NCI-H2171 (cell line): Measurements from ENCODE around the gene PYGO2.
"Not testable (repeated sequence)": the region's sequence is repeated elsewhere in the genome, so short reads cannot be mapped to it uniquely, and the experiment has no call there.

Source experiments
- DNase-seq: peaks from one replicate; lab custom pipeline; 2025; lab: John Stamatoyannopoulos, UW

PYGO2 gene

GRCh38 chr1:154999571-155000410 lies 38.2 kb upstream of the PYGO2 start:
- peak; percentile 63 for DNase-seq

GRCh38 chr1:154998818-154999570 lies 37.4 kb upstream of the PYGO2 start:
- DNase-seq, result peak; percentile 68

- no peak for DNase-seq
Observed at GRCh38 chr1:154998201-154998780, 36.7 kb upstream of the PYGO2 start.

DNA sequence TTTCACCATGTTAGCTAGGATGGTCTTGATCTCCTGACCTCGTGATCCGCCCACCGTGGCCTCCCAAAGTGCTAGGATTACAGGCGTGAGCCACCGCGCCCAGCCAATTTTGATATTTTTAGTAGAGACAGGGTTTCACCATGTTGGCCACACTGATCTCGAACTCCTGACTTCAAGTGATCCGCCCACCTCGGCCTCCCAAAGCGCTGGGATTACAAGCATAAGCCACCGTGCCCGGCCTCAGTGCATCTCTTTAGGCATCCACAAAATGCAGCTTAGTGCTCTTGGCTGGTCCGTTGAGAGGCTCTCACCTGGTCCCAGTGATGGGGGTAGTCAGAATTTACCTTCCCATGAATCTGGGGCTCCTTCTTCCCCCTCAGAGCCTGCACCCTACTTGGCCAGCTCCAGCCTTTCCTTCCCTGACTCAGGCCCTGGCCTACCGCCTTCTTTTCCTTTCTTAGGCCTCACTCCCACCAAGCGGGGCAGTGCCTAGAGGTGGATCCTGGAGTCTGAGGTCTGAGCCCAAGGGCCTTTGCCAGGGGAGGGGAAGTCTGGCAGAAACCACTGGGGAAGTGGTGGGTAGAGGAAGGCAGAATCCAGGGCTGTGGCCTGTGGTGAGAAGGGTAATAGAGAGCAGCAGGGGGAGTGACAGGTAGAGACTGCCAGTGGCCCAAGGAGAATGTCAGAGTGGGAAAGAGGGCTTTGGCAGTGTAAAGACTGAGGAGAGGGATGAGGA lies 35.6 kb upstream of the PYGO2 start:
- DNase-seq, result no peak

GRCh38 chr1:154995301-154995983 lies 33.9 kb upstream of the PYGO2 start:
- DNase-seq, result not testable (repeated sequence)

GRCh38 chr1:154994591-154994990 lies 33.0 kb upstream of the PYGO2 start:
- no peak for DNase-seq

- DNase-seq, result no peak
Observed at GRCh38 chr1:154994269-154994587, 32.6 kb upstream of the PYGO2 start.

DNA sequence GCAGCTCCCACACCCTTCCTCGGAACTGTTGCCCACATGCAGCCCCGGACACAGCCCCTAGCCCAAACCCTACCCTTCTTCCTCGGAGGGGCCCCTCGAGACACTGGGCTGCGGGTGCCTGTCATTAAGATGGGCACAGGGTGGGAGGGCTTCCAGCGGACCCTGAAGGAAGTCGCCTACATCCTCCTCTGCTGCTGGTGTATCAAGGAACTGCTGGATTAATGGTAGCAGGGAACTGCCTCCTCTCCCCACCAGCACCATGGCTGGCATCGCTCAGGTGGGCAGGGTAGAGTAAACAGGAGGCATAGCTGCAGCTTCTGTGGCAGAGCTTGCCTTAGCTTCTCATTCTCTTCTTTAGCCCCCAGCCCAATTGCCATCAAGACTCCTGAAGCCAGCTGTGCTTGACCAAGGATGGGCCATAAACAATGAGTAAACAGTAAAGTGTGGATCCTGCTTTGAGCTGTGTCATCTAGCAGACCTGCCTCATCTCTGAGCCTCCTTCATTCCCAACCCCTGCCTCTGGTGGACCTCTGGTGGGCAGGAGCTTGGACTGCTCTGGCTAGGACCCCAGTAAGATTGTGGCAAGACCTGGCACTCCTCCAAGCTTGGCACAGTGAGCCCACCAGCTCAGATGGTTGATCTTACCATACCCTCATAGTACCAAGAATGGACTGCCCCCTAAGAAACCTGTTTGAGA lies 32.1 kb upstream of the PYGO2 start, which contains the start of gene LENEP:
Gene LENEP (plus strand): TSS at position 15 of the 697 bp plus-strand sequence. CDS start 22 bp downstream, at position 37.
- no peak for DNase-seq

DNA sequence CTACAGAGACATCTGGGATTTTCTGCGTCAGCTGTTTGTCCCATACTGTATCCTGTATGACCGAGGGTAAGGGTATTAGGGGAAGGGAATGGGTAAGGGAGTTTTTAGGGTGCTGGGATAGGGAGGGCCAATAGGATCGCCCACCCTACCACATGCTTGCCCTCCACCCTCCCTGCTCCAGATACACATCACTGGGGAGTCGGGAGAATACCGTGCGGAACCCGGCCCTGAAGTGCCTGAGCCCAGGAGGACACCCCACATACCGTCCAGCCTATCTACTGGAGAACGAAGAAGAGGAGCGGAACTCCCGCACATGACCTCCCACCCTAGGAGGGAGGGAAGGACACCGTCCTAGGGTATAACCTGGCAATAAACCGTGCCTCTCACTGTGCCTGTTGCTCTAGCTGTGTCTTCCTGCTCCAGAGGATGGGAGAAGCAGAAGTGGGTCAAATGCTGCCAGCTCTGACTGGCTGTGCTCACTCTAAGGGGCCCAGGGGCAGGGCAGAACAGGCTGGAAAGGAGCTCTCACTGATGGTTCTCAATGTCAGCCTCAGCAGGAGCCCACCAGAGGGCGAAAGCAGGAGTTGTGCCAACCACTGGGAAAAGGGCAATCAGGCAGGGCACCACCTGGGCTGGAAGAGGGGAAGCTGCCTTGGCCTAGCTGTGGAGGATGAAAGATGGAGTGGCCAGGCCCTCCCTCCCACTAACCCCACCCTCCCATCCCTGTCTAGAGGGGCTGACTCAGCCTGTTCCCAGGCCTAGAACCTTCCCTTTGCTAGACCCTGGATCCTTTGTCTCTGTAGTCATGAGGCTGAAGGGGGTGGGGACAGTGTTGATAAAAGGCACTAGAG lies 31.4 kb upstream of the PYGO2 start:
- DNase-seq, result no peak

- DNase-seq, result no peak
Observed at GRCh38 chr1:154990276-154990675, 28.7 kb upstream of the PYGO2 start.

DNA sequence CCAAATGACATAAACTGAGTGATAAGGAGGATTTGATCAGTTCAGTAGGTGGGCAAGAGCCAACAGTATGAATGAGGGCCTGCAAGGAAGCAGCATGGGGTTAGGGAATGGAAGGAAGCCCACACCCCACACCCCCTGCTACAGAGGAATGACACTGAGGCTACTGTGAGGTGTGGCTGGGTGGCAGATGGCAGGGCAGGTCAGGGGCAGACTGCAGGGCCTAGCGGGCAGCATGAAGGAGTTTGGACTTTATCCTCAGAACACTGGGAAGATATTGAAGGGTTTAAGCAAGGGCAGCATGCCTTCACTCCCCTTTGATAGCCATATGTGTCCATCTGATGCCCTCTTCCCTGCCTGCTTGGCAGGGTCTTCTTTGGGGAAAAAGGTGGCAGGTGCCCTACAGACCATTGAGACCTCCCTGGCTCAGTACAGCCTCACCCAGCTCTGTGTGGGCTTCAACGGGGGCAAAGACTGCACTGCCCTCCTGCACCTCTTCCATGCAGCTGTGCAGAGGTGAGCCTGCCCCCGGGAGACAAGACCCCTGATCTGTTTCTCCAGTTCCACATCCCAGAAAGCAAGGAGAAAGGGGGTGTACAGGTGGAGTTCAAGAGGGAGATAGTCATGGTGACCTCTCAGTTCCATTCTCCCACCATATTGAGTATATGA lies 27.7 kb upstream of the PYGO2 start:
- no peak for DNase-seq

DNA sequence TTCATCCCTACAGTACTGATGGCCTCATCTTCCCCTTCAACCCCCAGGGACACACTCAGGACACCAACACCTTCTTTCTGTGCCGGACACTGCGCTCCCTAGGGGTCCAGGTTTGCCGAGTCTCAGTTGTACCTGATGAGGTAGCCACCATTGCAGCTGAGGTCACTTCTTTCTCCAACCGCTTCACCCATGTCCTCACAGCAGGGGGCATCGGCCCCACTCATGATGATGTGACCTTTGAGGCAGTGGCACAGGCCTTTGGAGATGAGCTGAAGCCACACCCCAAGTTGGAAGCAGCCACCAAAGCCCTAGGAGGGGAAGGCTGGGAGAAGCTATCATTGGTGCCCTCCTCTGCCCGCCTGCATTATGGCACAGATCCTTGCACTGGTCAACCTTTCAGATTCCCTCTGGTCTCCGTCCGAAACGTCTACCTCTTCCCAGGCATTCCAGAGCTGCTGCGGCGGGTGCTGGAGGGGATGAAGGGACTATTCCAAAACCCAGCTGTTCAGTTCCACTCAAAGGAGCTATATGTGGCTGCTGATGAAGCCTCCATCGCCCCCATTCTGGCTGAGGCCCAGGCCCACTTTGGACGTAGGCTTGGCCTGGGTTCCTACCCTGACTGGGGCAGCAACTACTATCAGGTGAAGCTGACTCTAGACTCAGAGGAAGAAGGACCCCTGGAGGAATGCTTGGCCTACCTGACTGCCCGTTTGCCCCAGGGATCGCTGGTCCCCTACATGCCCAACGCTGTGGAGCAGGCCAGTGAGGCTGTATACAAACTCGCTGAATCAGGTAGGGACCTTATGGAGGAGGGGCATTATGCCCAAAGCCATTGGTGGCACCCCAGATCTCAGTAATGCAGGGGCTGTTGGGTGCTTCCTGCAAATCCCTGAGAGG lies 26.7 kb upstream of the PYGO2 start:
- no peak for DNase-seq

DNA sequence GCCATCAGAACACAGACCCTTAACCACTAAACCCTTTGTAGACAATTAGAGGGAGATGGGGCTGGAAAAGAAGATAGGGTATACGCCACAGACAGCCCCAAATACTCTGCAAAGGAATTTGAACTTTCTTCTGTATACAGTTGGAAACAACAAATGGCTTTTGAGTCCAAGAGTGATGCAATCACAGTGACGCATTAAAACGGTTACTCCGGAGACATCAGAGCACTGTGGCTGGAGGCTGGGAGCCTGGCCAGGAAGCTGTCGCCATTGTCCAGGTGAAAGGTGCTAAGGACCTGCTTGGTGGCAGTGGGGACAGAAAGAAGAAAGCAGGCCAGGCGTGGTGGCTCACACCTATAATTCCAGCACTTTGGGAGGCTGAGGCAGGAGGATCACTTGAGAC lies 25.7 kb upstream of the PYGO2 start:
- no peak for DNase-seq

DNA sequence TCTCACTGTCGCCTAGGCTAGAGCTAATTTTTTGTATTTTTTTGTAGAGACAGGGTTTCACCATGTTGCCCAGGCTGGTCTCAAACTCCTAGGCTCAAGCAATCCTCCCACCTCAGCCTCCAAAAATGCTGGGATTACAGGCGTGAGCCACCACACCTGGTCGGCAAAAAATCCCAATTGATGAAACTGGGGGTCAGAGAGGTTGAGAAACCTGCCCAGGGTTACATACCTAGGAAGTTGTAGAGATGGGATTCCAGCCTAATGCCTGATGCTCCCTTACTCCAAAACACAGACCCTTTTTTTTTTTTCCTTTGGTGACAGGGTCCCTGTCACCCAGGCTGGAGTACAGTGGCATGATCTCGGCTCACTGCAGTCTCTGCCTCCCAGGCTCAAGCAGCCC lies 25.2 kb upstream of the PYGO2 start:
- not testable (repeated sequence) for DNase-seq

- no peak for DNase-seq
Observed at GRCh38 chr1:154983776-154984466, 22.3 kb upstream of the PYGO2 start.

DNA sequence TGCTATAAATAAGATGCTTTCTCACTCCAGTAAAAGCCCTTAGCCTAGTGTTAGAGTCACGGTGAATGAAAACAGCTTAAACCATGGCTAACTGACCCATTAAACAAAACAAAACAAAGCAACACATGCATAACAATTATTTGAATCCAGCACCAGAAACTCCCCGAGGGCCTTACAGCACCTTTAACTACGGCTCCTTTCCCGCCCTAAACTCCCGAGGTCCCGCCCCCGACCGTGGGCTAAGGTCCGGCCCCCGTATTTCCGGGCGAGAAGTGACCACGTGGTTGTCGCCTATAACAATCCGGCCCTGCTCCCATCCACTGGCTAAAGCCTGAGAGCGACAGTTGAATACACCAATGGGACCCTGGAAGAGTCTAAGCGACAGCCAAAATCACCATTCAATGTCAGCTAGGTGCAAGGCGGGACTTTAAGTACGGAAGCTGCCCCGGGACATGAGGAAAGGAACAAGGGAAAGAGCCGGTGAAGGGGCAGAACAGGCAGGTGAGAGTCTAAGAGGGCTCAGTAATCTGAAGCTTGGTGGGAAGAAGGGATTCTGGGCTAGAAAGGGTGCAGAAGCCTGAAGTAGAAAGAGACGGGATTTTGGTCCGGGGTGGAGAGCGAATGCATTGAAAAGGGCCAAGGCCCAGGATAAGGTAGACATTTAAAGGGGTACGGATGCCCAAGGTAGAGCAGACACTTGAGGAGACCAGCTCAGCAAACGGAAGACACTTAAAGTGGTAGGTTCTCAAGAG lies 21.5 kb upstream of the PYGO2 start, which contains the start of gene FLAD1:
Gene FLAD1 (plus strand): TSS at position 448 of the 752 bp plus-strand sequence. CDS start 351 bp downstream, outside the sequence.
- peak; percentile 99 for DNase-seq

DNA sequence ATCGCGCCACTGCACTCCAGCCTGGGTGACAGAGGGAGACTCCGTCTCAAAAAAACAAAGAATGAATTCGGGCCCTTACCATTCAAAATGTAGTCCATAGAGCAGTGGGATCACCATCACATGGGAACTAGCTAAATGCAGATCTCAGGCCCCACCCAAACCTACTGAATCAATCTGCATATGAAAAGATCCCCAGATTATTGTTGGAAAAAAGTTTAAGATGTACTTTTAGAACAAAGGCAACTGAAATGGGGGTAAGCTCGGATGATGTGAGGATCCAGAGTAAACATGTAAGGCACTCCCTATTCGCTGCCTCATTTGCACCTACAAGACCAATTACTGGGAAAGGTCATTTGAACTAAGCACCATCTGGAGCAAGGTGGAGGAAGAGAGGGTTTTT lies 20.8 kb upstream of the PYGO2 start:
- DNase-seq, result no peak
